ENCODE measurements around the gene LY86. TPM values are rescaled to one million over a fixed set of nuclear protein-coding genes. Genes with fewer than 3 reads are reported as not detected.

The LY86 gene
- total and polyA plus RNA-seq, 2 donors (not counting 1 experiment from before 2014, with no cell fraction given): 68.7 to 90.2 TPM

DNA sequence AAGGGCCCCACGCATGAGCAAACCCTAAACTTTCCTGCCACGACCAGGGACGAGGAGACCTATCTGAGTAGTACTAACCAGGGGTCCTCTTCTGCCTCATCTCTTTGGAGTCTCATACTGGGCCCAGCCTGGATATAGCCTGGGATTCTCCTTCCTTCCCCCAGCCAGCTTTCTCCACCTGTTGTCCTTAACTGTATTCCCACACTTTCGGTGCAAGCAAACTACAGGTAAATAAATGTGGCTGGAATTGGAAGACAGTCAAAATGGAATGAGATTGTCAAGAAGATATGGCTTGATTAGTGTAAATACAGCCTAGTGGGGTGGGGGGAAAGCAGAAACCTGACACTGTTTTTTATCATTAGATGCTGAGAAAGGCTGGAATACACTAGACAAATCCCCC lies 23.5 kb upstream of the LY86 start:
- Histone ChIP-seq H3K4me1 (ENCODE audit: control insufficient read depth in 2 of 2, insufficient read depth in 2 of 2, low read length in 2 of 2) (no peaks in the 10 kb centered on the region), H3K27ac (ENCODE audit: low read length in 2 of 2) (no peak overlapping the region), H3K4me2 (replicated peaks; ENCODE audit: low read depth, low read length, poor library complexity, severe bottlenecking) (no peak overlapping the region), H2AFZ (ENCODE audit: insufficient read depth, low read depth, low read length, poor library complexity, severe bottlenecking) (no peak overlapping the region), H3K9ac (ENCODE audit: low read length) (no peak overlapping the region), H3K79me2 (ENCODE audit: control insufficient read depth, insufficient read depth, low read length) (no peaks in the 10 kb centered on the region), H3K36me3 (replicated peaks in 1 of 2; ENCODE audit: control extremely low read depth in 1 of 2, control insufficient read depth in 1 of 2, extremely low read depth in 1 of 2, insufficient read depth in 2 of 2, low read length in 1 of 2) (peaks cover 5 to 16% of the 10 kb centered on the region in 2 experiments), H3K27me3 (replicated peaks in 1 of 4; ENCODE audit: control extremely low read depth in 1 of 4, control insufficient read depth in 3 of 4, insufficient read depth in 4 of 4, low read length in 3 of 4) (no peaks in the 10 kb centered on the region), H3K4me3 (ENCODE audit: control extremely low read depth in 1 of 5, extremely low read depth in 1 of 5, insufficient read depth in 1 of 5, low read depth in 2 of 5, low read length in 4 of 5) (no peak overlapping the region), H3K9me3 (ENCODE audit: control extremely low read depth in 1 of 3, control insufficient read depth in 2 of 3, insufficient read depth in 1 of 3, low read length in 2 of 3) (peaks cover 0 to 4% (median 0%) of the 10 kb centered on the region in 3 donors), H4K20me1 (ENCODE audit: control insufficient read depth, insufficient read depth, low read length, poor library complexity, severe bottlenecking) (no peaks in the 10 kb centered on the region)
- ATAC-seq (ENCODE audit: low read depth) (no peak), DNase-seq (no peak)
- ChIA-PET POLR2A (no interaction called here), CTCF (interaction anchor here (0.5 kb wide), 1 partner anchor 191 kb away, joined by 3 read pairs; no protein-coding TSS in a partner anchor)
- Mint-ChIP-seq H3K9me3 (ENCODE audit: insufficient read depth) (no peaks in the 10 kb centered on the region), H3K27ac (no peak overlapping the region), H3K4me1 (peaks cover 8% of the 10 kb centered on the region), H3K27me3 (no peaks in the 10 kb centered on the region), H3K4me3 (no peak overlapping the region)
- WGBS (ENCODE audit: insufficient coverage): 95% methylated on average over 3 of the region's 4 CpGs
- no peak for TF ChIP-seq EZH2 (IDR thresholded peaks at IDR 0.05; ENCODE audit: borderline replicate concordance, insufficient read depth, low read depth, low read length, poor library complexity, severe bottlenecking)
- TF ChIP-seq, protein P1, sequence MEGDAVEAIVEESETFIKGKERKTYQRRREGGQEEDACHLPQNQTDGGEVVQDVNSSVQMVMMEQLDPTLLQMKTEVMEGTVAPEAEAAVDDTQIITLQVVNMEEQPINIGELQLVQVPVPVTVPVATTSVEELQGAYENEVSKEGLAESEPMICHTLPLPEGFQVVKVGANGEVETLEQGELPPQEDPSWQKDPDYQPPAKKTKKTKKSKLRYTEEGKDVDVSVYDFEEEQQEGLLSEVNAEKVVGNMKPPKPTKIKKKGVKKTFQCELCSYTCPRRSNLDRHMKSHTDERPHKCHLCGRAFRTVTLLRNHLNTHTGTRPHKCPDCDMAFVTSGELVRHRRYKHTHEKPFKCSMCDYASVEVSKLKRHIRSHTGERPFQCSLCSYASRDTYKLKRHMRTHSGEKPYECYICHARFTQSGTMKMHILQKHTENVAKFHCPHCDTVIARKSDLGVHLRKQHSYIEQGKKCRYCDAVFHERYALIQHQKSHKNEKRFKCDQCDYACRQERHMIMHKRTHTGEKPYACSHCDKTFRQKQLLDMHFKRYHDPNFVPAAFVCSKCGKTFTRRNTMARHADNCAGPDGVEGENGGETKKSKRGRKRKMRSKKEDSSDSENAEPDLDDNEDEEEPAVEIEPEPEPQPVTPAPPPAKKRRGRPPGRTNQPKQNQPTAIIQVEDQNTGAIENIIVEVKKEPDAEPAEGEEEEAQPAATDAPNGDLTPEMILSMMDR (IDR thresholded peaks at IDR 0.05): no peak
- intact Hi-C loops (cut with micrococcal nuclease): no loop called here

DNA sequence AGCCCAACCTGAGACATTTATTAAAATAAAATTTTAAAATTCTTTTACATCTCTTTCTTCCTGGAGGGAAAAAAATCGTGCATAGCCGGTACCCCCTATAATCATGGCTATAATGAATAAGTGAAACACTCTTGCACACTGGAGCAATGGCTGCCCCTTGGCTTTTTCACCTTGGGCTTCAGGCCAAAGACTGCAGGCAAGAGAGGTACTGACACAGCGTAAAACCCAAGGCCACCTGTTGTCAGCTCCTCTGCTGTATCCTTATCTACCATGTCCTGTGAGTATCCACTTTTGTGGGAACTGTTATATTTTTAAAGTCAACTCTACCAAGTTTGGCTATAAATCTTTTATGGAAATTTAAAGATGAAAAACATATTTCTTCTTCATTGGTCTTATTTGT lies 23.0 kb upstream of the LY86 start:
- CTCF ChIA-PET: interaction anchor here (0.5 kb wide), 1 partner anchor 191 kb away, joined by 3 read pairs; no protein-coding TSS in a partner anchor
- no peak for TF ChIP-seq EZH2 (IDR thresholded peaks at IDR 0.05; ENCODE audit: borderline replicate concordance, insufficient read depth, low read depth, low read length, poor library complexity, severe bottlenecking)
- TF ChIP-seq, protein P1 (IDR thresholded peaks at IDR 0.05): no peak
- Mint-ChIP-seq H3K27ac (no peak overlapping the region), H3K4me1 (peaks cover 8% of the 10 kb centered on the region), H3K4me3 (no peak overlapping the region), H3K27me3 (no peaks in the 10 kb centered on the region), H3K9me3 (ENCODE audit: insufficient read depth) (no peaks in the 10 kb centered on the region)
- no peaks in the 10 kb centered on the region for H3K79me2 ChIP-seq (ENCODE audit: control insufficient read depth, insufficient read depth, low read length)
- no peak overlapping the region for H3K9ac ChIP-seq (ENCODE audit: low read length)
- POLR2A ChIA-PET: no interaction called here
- peaks cover 5 to 16% of the 10 kb centered on the region in 2 experiments for H3K36me3 ChIP-seq (replicated peaks in 1 of 2; ENCODE audit: control extremely low read depth in 1 of 2, control insufficient read depth in 1 of 2, extremely low read depth in 1 of 2, insufficient read depth in 2 of 2, low read length in 1 of 2)
- peaks cover 0 to 4% (median 0%) of the 10 kb centered on the region in 3 donors for H3K9me3 ChIP-seq (ENCODE audit: control extremely low read depth in 1 of 3, control insufficient read depth in 2 of 3, insufficient read depth in 1 of 3, low read length in 2 of 3)
- intact Hi-C loops (cut with micrococcal nuclease): no loop called here
- no peak overlapping the region for H3K4me2 ChIP-seq (replicated peaks; ENCODE audit: low read depth, low read length, poor library complexity, severe bottlenecking)
- DNase-seq: no peak
- no peaks in the 10 kb centered on the region for H3K27me3 ChIP-seq (replicated peaks in 1 of 4; ENCODE audit: control extremely low read depth in 1 of 4, control insufficient read depth in 3 of 4, insufficient read depth in 4 of 4, low read length in 3 of 4)
- no peak overlapping the region for H3K27ac ChIP-seq (ENCODE audit: low read length in 2 of 2)
- ATAC-seq (ENCODE audit: low read depth): no peak
- H3K4me3 ChIP-seq (ENCODE audit: control extremely low read depth in 1 of 5, extremely low read depth in 1 of 5, insufficient read depth in 1 of 5, low read depth in 2 of 5, low read length in 4 of 5): no peak overlapping the region
- no peak overlapping the region for H2AFZ ChIP-seq (ENCODE audit: insufficient read depth, low read depth, low read length, poor library complexity, severe bottlenecking)
- H4K20me1 ChIP-seq (ENCODE audit: control insufficient read depth, insufficient read depth, low read length, poor library complexity, severe bottlenecking): no peaks in the 10 kb centered on the region
- H3K4me1 ChIP-seq (ENCODE audit: control insufficient read depth in 2 of 2, insufficient read depth in 2 of 2, low read length in 2 of 2): no peaks in the 10 kb centered on the region
- 100% methylated on average over 1 of the region's 3 CpGs for WGBS (ENCODE audit: insufficient coverage)

Data from B cell (primary cell).